HG03280 (cell line): Measurements from ENCODE around the gene BCL7A.

ENCODE experiments used
- ATAC-seq: cut with Tn5 transposase; IDR thresholded peaks from one replicate; pipeline ENCODE4 v1.9.1; 2021; ENCODE audit warnings: mild to moderate bottlenecking, moderate library complexity; ENCODE audit not compliant: unreplicated experiment

The BCL7A gene

DNA sequence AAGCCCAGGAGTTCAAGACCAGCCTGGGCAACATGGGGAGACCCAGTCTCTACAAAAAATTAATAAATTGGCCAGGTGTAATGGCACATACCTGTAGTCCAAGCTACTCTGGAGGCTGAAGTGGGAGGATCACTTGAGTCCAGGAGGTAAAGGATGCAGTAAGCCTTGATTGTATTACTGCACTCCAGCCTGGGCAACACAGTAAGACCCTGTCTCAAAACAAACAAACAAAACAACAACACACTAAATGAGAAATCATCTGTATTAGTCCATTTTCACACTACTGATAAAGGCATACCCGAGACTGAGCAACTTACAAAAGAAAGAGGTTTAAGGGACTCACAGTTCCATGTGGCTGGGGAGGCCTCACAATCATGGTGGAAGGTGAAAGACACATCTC is 52.1 kb downstream of the BCL7A start:
- ATAC-seq: no peak

DNA sequence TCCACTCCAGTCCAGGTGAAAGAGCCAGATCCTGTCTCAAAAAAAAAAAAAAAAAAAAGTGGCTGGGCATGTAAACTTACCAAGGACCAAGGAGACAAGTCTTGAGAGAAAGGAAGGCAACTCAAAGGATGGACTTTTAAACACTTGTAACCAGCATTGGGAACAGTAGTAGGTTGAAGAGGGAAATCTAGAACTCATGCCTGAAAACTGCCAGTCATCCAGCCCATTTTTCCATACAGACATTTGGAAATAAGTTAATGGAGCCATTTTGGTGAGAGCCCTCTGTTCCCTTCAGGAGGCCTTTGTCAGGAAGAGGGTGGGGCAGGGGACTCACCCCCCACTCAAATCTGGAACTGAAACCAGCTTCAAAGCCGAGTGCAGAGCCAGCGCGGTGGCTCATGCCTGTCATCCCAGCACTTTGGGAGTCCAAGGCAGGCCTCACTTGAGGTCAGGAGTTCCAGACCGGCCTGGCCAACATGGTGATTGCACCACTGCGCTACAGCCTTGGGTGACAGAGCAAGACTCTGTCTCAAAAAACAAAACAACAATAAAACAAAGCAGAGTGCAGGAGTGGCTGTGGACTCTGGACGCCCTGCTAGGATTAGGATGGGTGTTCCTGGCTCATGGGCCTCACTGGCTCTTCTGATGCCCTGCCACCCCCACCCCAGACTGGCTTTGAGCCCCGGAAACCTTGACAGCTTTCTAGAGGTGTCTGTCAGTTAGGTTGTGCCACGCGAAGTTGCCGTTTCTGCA is 55.2 kb downstream of the BCL7A start:
- ATAC-seq: no peak

DNA sequence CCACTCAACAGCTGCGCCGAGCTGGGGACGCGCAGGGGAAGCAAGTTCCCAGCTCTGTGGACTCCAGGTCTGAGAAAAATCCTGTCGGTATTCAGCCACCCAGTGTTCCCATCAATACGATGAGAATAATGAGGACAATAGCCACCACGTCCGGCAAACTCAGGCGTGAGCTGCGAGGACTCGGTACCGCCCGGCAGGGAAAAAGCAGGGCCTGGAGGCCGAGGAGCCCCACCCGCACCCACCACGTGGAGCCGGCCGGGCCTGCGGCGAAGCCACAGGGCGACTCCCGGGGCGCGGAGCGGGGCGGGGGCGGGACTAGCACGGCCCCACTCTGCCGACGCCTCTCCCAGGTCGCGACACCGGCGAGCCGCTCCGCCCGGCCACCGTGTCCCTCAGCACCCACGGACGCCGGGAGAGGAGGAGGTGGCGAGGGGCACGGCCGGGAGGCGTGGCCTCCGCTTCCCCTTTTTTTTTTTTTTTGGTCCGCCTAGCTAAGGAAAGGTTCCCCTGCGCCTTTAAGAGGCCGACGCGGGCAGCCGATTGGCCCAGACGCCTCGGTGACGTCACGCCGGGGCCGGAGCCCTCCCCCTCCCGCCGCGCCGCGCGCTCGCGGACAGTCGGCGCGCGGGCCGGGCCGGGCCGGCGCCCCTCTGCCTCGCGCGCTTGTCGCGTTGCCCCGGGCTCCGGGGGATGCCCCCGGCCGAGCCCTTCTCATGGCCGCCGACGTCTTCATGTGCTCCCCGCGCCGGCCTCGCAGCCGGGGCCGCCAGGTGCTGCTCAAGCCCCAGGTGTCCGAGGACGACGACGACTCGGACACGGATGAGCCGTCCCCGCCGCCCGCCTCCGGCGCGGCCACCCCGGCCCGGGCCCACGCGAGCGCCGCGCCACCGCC is 56.7 kb downstream of the BCL7A start, which contains the start of gene MLXIP:
MLXIP (plus strand) TSS at position 616 of the 892 bp plus-strand sequence; CDS start at position 714, 98 bp downstream.
- peak; percentile 91 for ATAC-seq

DNA sequence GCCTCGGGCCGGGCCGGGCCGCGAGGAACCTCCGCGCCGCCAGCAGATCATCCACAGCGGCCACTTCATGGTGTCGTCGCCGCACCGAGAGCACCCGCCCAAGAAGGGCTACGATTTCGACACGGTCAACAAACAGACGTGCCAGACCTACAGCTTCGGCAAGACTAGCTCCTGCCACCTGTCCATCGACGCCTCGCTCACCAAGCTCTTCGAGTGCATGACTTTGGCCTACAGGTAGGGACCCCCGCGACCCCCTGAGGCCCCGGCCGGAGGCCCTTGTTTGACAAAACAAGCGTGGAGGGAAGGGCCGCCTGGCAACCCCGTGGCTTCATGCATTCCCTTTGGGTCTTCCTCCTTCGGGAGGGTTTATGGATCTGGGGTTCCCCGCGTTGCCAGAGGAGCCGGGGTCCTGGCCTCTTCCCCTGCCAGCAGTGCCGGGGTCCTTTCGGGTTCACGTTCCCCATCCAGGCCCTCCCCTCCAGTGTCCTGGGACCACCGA is 57.4 kb downstream of the BCL7A start:
- no peak for ATAC-seq

DNA sequence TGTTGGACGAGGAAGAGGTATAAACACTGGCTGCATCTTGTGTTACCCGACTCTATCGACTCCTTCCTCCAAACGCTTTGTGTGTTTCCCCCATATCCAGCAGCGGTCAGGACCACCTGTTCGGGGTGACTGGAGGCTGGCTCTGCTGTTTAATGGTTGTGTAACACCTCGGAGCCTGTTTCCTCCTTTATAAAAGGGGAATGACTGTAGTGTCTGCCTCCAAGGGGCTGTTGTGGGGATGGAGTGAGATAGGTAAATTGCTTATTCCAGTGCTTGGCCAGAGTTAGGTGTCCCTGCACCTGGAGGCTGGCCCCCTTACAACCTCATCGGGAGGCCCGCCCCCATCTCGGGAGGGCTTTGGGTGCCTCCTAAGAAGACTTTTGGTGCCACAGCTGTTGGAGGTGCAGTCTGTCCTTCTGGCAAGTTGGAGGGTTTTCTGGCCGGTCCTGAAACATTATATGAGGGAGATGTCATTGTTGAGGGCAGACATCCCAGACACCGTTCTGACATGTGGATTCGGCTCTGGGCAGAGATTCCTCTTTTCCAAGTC is 57.9 kb downstream of the BCL7A start:
- ATAC-seq: no peak

DNA sequence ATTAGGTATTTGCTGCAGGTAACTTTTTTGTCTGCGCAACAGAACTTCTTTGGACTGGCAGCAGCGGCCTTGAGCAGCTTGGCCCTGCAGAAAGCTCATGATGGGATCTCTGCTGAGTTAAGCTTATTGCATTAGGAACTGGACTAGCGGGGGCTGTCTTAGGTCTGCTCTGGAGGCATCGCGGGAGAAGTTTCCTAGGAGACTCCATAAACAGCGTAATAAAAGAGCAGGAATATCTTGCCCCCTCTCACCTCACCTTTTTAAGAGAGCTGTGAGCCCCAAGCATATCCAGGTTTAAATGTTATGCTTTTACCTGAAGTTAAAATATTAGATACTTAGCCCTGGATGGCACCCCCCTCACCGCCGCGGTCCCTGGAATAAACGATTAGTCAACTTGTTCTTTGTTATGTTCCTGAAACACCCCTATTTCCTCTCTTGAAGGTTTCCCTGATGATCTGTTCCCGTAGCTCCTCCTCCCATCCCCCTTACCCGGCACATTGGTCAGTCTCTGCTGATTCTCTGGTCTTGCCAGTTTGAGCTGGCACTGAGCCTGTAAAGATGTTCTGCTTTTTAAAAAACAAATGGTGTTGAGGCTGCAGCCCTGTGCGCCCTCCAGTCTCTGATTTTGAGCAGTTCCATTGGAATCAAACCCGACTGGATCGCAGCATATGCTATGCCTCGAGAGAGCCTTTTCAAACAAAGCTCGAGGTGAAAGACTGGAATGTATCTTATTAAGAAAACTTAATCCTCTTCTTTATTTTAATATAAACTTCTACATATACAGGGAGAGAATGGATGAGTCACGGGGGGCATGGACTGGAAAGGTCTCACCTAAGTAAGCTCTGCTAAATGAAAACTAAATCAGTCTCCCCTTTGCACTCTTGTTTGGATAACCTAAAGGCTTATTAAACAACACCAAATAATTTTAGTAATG is 58.7 kb downstream of the BCL7A start:
- no peak for ATAC-seq

DNA sequence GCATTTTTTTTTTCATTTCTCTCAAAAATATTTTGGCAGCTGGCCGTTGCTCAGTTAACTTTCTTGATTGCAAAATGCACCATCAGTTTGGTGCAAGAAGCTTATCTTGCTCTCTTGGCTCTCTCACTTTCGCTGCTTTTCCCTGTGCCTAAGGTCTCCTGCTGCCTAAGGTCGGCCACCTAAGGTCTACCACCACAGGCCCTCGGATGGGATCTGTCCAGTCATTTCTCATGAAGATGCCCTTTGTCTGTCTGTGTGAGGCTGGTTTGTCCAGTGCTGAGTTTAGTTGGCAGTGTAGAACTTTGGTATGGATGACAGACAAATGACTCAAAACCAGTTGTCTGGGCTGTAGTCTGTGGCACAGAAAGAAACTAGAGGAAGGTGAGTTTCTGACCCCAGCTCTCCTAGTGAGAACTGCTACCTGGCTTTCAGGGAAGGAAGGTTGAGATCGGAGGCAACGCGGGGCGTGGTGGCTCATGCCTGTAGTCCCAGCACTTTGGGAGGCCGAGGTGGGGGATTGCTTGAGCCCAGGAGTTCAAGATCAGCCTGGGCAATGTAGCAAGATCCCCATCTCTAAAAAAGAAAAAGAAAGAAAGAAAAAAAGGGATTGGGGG is 59.5 kb downstream of the BCL7A start:
- ATAC-seq: no peak

DNA sequence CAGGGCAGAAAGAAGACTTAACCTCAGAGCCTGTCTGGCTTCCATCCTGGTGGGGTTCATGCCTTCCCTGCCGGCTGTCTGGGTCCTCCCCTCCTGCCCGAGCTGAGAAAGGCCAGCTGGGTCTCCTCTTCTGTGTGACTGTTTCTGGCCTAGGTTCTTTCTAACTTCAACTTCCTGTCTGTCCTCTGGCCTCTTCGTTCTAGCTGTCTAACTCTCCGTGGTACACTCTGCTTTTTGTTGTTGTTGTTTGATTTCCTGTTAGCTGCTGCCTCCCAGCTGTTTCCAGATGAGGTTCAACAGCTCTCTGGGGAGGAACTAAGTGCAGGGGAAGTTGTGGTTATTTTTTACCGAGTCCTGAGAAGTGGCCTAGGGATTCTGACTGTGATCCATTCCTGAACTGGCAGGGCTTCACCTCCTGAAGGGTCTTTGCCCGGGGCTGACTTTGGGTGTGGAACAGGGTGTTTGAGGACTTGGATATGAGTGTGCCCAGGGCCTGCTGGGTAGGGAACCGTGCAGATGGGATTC is 60.1 kb downstream of the BCL7A start:
- ATAC-seq: no peak

DNA sequence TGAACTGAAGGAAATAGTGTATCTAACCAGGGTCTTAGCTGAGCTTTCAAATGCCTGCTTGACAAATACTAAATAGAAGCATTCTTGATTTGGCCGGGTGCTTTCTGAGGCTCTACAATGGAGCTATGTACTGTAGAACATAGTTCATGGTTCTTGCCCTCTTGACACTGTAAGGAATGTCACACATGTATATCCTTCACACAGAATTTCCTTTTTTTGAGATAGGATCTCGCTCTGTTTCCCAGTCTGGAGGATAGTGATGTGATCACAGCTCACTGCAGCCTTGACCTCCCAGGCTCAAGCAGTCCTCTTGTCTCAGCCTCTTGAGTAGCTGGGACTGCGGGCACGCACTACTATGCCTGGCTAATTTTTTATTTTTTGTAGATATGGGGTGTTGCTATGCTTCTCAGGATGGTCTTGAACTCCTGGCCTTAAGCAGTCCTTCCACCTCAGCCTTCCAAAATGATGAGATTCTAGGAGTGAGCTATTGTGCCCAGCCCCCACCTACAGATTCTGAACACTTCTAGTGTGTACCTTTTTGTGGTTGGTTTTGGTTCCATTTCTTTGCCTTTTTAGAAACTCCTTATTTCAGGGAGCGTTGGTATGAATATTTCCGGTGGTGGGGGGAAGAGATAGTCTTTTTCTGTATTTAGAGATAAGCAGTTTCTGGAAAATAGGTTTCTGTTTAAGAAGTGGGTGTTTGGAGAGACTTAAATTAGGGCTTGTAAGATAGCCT is 61.1 kb downstream of the BCL7A start:
- ATAC-seq: no peak

DNA sequence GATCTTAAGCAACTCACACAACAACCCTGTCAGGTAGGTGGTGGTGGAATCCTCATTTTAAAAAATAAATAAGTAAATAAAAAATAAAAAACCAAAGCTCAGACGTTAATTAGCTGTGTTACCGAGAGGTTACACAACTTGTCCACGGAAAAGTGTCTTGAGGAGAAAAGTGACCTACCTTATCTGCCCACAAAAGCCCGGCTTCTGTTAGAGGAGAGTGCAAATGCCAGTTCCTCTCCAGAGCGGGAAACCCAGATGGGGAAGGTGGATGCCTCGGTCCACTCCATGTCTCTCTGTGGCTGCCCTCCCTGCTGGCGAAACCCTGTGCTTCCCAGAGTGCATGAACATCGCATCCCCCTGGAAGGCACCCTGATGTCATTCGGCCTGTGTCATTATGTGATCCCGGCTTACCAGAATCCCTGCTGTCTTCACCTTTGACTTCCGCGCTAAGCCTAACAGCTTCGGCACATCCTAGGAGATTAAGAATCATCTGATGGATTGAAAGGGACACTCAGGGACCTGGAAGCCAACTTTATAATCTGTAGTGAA is 63.2 kb downstream of the BCL7A start:
- ATAC-seq: no peak

DNA sequence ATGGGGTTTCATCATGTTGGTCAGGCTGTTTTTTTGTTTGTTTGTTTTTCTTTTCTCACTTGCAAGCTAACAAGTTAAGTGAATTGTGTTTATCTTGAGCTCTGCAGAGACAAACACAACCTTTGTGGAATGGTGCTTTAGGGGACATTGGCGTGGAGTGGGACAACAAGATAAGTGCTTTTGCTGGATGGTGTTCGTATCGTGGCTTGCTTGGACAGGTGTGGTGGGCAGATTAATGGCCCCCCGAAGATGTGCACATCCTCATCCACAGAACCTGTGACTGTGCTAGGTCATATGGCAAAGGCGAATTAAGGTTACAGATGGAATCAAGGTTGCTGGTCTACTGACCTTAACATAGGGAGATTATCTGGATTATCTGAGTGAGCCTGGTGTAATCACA is 63.9 kb downstream of the BCL7A start:
- ATAC-seq: no peak

DNA sequence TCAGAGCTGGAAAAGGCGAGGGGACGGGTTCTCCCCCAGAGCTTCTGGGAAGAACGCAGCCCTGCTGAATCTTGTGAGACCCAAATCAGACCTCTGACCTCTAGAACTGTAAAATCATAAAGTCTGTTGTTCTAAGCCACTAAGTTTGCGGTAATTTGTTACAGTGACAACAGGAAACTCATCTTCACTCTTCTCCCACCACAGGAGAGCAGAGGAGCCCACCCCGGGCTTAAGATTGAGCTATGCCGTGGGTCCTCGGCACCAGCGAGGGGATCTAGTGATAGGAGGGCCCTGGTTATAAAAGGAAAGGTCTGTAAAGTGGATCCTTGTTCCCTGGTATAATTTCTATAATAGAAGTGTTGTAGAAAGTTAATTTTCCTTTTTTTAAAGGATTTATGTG is 64.4 kb downstream of the BCL7A start:
- ATAC-seq: no peak

DNA sequence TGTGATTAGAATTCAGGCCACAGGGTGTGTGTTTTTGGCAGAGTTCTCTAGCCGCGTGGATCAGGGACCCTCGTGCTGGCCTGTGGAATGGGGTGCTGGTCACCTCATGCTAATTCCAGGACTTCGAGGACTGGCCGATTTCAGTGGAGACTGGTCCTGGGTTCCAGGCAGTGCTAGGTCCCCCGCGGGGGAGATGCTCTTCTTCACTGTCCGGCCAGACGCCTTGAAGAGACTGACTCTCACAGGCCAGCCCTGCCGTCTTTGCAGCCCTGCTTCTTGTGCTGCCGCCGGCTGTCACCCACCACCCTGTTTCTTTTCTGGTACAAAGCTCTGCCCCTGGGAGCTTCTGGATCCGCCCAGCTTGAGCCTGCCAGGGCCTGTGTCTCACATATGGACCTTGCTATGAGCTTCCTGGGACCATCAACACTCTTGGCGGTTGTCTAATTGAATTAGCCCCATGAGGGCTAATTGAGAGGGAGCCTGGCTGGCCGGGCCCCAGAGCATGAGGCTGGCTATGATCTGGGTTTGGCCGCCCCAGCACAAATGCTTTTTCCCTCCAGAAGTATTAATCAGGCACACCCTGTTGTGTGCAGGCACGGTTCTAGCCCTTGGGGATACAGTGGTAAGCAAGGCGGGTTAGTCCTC is 65.1 kb downstream of the BCL7A start:
- ATAC-seq: no peak

DNA sequence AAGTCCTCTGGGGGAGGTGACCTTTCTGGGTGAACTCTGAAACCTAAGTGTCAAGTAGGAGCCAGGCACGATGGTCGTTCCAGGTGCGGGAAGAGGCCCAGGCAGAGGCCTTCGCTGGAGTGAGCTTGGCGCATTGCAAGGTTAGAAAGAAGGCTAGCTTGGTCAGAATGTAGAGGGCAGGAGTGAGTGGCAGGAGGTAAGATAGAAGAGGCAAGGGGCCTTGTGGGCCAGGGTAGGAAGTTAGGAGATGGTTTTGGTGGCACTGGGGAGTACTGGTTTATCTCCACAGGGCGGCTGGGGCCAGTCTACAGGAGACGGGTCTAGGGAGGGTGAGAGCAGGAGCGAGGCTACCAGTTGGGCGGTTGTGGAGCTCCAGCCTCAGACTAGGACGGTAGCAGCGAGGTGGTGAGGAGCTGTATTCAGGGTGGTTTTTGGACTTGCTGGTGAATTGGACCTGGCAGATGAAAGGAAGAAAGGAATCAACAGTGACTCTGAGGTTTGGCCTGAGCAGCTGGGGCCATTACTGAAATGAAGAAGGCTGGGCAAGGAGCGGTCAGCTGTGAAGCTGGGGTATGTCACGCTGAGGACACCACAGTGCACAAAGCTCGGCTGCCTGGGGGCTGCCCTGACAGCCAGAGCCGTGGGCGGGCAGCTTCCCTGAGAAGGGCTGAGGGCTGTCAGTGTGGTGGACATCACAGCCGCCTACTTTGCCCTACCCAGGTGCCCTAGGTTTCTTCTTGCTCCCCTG is 65.9 kb downstream of the BCL7A start:
- no peak for ATAC-seq

DNA sequence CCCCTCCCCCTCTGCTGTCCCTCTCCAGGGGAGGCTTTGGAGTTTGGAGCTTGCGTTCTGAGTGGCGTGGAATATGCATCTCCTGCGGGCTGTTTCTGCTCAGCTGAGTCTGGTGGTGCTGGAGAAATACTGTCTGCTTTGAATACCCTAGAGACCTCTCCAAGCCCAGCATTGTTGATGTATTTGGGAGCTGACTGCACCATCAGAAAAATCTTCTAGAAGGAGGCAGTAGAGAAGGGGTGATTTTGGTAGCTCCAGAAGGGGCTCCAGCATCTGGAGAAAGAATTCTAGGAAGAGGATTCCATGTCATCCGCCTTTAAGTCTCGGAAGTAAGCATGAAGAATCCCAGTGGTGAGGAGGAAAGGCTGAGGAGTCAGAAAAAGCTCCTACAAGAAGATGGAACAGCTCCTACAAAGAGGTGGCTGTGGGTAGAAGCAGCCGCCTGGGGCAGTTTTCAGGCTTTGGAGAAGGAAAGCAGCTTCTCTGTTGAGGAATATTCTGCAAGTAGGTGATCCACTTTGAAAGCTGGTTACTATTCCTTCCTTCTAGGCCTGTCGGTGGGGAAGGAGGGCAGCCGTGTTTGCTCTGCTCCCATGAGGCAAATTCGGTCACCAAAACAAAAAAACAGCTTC is 66.6 kb downstream of the BCL7A start:
- no peak for ATAC-seq

DNA sequence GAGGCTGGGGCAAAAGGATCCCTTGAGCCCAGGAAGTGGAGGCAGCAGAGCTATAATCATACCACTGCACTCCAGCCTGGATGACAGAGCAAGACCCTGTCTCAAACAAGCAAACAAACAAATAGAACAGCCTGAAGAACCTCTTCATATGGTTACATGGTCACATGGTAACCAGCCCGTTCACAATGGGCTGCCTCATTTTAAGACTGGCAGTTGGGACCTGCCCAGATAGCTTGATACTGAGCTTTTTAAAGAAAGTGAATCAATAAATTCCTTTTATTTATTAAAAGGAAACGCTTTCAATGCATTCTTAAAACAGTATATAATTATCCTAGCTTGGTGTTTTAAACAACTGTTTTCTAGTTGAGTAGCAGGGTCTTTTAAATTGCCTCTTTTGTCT is 67.4 kb downstream of the BCL7A start:
- ATAC-seq: no peak
